Activated B cell treated with CpG ODN at 0.5 μM for 24 hours (primary cell): ENCODE measurements around the gene MROH2A. TPM values are rescaled to one million over a fixed set of nuclear protein-coding genes. Genes with fewer than 3 reads are reported as not detected.

Experiments
- ATAC-seq: fragments of 200-7000 bp; cut with Tn5 transposase; one replicate; pipeline ENCODE4 v1.10.0; 2021; ENCODE audit warnings: low read depth, mild to moderate bottlenecking, moderate library complexity
- CTCF ChIA-PET: fragments of 350-600 bp; sonication (Branson Sonifier 250); formaldehyde crosslinking; loops from one replicate; lab custom pipeline; 2021; ENCODE audit warnings: antibody characterized with exemption; lab: Charles Lee
- POLR2A ChIA-PET: fragments of 350-600 bp; sonication (Branson Sonifier 250); formaldehyde crosslinking; loops from one replicate; lab custom pipeline; 2021; ENCODE audit warnings: antibody characterized with exemption; lab: Charles Lee
- DNase-seq: peaks from one replicate; pipeline ENCODE4 v3.0.0; 2022
- H3K27ac Mint-ChIP-seq: one replicate; pipeline ENCODE4 v1.8.0; 2020; ENCODE audit warnings: mixed read lengths
- H3K27me3 Mint-ChIP-seq: one replicate; pipeline ENCODE4 v1.8.0; 2021; ENCODE audit warnings: mixed read lengths
- H3K36me3 Mint-ChIP-seq: one replicate; pipeline ENCODE4 v1.8.0; 2021; ENCODE audit warnings: low read depth, mixed read lengths
- H3K4me1 Mint-ChIP-seq: one replicate; pipeline ENCODE4 v1.8.0; 2021; ENCODE audit warnings: mixed read lengths
- H3K4me3 Mint-ChIP-seq: one replicate; pipeline ENCODE4 v1.8.0; 2020; ENCODE audit warnings: mild to moderate bottlenecking, mixed read lengths
- H3K9me3 Mint-ChIP-seq: one replicate; pipeline ENCODE4 v1.8.0; 2020; ENCODE audit warnings: mixed read lengths
- intact Hi-C: fragments of 100-400 bp; cut with micrococcal nuclease; formaldehyde crosslinking; loops from one replicate; pipeline ENCODE4 v1.15.1; 2024
- total RNA-seq: library from RNA; stranded (reverse); gene quantifications from 2 replicates; pipeline ENCODE4 v1.2.3, GENCODE V29; 2022
- TF ChIP-seq, protein P1 (sequence below): fragments of 200-600 bp; IDR thresholded peaks from one replicate; pipeline ENCODE4 v1.8.0; 2022; ENCODE audit warnings: antibody characterized with exemption, mild to moderate bottlenecking

MROH2A gene
- total RNA-seq, 1 donor from 2014 or later = not detected

DNA sequence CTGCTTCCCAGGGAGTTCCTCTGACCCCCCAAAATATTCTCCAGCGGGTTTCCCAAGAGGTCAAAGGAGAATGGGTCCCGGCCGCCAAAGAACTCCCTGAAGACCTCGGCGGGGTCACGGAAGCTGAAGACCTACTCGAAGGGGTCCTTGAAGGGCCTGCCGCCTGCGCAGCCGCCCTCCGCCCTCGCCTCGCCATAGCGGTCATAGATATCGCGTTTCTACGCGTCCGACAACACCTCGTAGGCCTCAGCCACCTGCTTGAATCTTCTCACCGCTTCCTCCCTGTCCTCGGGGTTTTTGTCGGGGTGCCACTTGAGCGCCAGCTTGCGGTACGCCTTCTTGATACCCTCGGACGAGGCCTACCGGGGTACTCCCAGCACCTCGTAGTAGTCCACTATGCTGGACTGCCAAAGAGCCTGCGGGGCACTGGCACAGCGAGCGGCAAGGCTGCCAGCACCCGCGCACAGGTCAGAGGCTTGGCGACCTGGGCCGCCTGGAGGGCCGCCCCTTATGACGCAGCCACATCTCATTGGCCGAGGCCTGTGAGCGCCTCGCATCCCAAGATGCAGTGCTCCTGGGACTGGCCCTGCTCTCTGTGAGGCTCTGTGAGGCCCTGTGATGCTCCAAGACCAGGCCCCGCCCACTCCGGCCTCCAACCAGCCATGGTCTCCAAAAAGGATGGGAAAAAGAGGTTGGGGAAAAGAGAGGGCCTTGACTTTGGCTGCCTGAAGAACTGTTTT, 23.1 kb upstream of the MROH2A start:
- intact Hi-C loops = no loop called here
- TF ChIP-seq, protein P1, sequence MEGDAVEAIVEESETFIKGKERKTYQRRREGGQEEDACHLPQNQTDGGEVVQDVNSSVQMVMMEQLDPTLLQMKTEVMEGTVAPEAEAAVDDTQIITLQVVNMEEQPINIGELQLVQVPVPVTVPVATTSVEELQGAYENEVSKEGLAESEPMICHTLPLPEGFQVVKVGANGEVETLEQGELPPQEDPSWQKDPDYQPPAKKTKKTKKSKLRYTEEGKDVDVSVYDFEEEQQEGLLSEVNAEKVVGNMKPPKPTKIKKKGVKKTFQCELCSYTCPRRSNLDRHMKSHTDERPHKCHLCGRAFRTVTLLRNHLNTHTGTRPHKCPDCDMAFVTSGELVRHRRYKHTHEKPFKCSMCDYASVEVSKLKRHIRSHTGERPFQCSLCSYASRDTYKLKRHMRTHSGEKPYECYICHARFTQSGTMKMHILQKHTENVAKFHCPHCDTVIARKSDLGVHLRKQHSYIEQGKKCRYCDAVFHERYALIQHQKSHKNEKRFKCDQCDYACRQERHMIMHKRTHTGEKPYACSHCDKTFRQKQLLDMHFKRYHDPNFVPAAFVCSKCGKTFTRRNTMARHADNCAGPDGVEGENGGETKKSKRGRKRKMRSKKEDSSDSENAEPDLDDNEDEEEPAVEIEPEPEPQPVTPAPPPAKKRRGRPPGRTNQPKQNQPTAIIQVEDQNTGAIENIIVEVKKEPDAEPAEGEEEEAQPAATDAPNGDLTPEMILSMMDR = no peak
- Mint-ChIP-seq H3K36me3 (no peaks in the 10 kb centered on the region), H3K27ac (no peak overlapping the region), H3K27me3 (peaks cover 21% of the 10 kb centered on the region), H3K4me1 (no peaks in the 10 kb centered on the region), H3K9me3 (peaks cover 7% of the 10 kb centered on the region), H3K4me3 (no peak overlapping the region)
- no peak for ATAC-seq
- no peak for DNase-seq
- POLR2A ChIA-PET = no interaction called here
- CTCF ChIA-PET = no interaction called here

DNA sequence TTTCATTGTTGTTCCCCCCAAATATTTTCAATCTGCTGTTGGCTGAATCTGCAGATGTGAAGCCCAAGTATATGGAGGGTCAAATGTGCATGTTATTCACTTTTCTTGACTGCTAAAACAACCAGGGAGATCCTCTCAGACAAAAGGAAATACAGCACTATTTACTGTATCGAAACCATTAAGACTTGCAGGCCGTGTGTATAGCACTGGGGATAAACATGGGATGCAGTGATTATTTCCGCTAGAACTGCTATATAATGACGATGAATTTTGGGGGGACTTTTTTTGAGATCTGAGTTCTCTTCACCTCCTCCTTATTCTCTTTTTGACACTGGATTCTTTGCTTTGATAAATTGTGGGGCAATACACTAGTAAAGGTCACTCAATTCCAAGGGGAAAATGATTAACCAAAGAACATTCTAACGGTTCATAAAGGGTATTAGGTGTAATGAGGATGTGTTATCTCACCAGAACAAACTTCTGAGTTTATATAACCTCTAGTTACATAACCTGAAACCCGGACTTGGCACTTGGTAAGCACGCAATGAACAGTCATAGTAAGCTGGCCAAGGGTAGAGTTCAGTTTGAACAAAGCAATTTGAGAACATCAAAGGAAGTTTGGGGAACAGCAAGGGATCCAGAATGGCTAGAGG, 21.6 kb upstream of the MROH2A start:
- Mint-ChIP-seq H3K4me3 (no peak overlapping the region), H3K27me3 (peaks cover 22% of the 10 kb centered on the region), H3K27ac (no peak overlapping the region), H3K9me3 (peaks cover 4% of the 10 kb centered on the region), H3K4me1 (no peaks in the 10 kb centered on the region), H3K36me3 (no peaks in the 10 kb centered on the region)
- TF ChIP-seq, protein P1 = no peak
- intact Hi-C loops = no loop called here
- CTCF ChIA-PET = no interaction called here
- ATAC-seq (no peak), DNase-seq (no peak)
- POLR2A ChIA-PET = no interaction called here

DNA sequence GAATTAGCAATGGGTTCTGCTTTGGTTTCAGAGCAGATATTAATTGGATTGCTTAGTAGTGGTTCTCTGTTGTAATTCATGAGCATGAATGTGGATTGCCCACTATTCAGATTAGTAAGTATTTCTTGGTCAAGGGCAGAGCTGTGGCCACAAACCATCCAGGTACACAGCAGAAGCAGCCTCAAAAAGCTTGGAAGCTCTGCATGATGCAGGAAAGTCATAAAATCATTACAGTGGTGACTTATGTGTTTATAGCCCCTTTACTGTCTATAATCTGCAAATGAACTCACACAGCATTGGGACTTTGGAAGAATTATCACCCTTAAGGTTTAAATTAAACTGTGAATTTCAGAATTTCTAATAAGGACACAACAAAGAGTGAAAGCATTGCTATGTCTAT, 20.0 kb upstream of the MROH2A start:
- ChIA-PET CTCF (no interaction called here), POLR2A (no interaction called here)
- Mint-ChIP-seq H3K9me3 (no peaks in the 10 kb centered on the region), H3K4me1 (no peaks in the 10 kb centered on the region), H3K36me3 (no peaks in the 10 kb centered on the region), H3K27ac (no peak overlapping the region), H3K4me3 (no peak overlapping the region), H3K27me3 (peaks cover 22% of the 10 kb centered on the region)
- no peak for DNase-seq
- TF ChIP-seq, protein P1 = no peak
- intact Hi-C loops = no loop called here
- ATAC-seq = no peak

DNA sequence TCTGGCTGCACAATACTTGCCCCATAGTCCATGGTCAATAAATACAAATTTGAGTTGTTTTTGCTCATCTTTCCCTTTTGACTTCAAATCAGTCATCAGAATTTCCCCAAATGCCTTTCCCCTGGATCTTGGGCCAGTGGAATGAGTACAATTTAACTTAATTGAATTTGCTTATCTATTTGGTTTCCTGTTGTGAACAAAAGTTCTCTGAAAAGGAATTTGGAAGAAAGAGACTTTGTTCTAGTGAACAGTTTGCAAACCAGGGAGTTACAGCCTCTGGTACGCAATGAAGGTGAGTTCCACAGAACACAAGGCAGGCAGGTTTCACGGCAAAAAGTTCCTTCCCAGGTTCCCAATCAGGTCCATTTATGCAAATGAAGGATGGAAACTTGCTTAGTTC, 19.3 kb upstream of the MROH2A start:
- H3K9me3 Mint-ChIP-seq = no peaks in the 10 kb centered on the region
- H3K27ac Mint-ChIP-seq = no peak overlapping the region
- TF ChIP-seq, protein P1 = no peak
- DNase-seq (no peak), ATAC-seq (no peak)
- H3K27me3 Mint-ChIP-seq = peaks cover 17% of the 10 kb centered on the region
- POLR2A ChIA-PET = no interaction called here
- H3K4me1 Mint-ChIP-seq = no peaks in the 10 kb centered on the region
- CTCF ChIA-PET = no interaction called here
- intact Hi-C loops = no loop called here
- H3K4me3 Mint-ChIP-seq = no peak overlapping the region
- no peaks in the 10 kb centered on the region for H3K36me3 Mint-ChIP-seq

DNA sequence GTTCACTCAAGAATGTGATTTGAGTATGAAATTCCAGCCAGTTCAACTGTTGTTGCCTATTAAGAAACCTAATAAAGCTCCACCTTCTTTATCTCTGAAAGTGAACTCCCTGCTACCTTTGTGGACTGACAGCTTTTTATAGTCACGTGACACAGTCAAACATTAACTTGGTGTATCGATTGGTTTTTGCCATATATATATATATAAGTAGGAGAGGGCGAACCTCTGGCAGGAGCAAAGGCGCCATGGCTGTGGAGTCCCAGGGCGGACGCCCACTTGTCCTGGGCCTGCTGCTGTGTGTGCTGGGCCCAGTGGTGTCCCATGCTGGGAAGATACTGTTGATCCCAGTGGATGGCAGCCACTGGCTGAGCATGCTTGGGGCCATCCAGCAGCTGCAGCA, 18.1 kb upstream of the MROH2A start, which contains the start of gene UGT1A1:
UGT1A1 (plus strand) TSS at position 228 of the 400 bp plus-strand sequence; CDS start at position 246, 18 bp downstream.
- Mint-ChIP-seq H3K4me3 (no peak within 1 kb of the TSS), H3K27me3 (peaks cover 15% of the 10 kb centered on the region), H3K9me3 (no peaks in the 10 kb centered on the region), H3K27ac (no peak within 1 kb of the TSS), H3K36me3 (no peaks in the 10 kb centered on the region), H3K4me1 (no peaks in the 10 kb centered on the region)
- intact Hi-C loops = no loop called here
- ATAC-seq = no peak
- TF ChIP-seq, protein P1 = no peak
- POLR2A ChIA-PET = no interaction called here
- DNase-seq = no peak
- CTCF ChIA-PET = no interaction called here
